NCI-H748 (cell line): ENCODE data around the gene DIP2C.
"Not testable (repeated sequence)": the region's sequence is repeated elsewhere in the genome, so short reads cannot be mapped to it uniquely, and the experiment has no call there.

Source experiments
- DNase-seq: peaks from one replicate; lab custom pipeline; 2025; ENCODE audit not compliant: unreplicated experiment; lab: John Stamatoyannopoulos, UW

Gene DIP2C

GRCh38 chr10:584497-585290 lies 104.8 kb downstream of the DIP2C start:
- DNase-seq, result not testable (repeated sequence)

- DNase-seq, result no peak
These were observed 106.0 kb downstream of the DIP2C start for GRCh38 chr10:583433-583832.

GRCh38 chr10:581776-582330 lies 107.6 kb downstream of the DIP2C start:
- no peak for DNase-seq

GRCh38 chr10:580778-581177 lies 108.7 kb downstream of the DIP2C start:
- no peak for DNase-seq

GRCh38 chr10:576130-576465 lies 113.4 kb downstream of the DIP2C start:
- no peak for DNase-seq

GRCh38 chr10:575402-576129 lies 113.9 kb downstream of the DIP2C start:
- no peak for DNase-seq

GRCh38 chr10:572696-573095 lies 116.8 kb downstream of the DIP2C start:
- DNase-seq, result no peak

- DNase-seq, result no peak
These were observed 117.6 kb downstream of the DIP2C start for GRCh38 chr10:571688-572451.

- no peak for DNase-seq
These were observed 118.3 kb downstream of the DIP2C start for GRCh38 chr10:571166-571565.

GRCh38 chr10:570628-571163 lies 118.8 kb downstream of the DIP2C start:
- DNase-seq, result no peak

GRCh38 chr10:569961-570627 lies 119.4 kb downstream of the DIP2C start:
- DNase-seq, result no peak

- DNase-seq, result no peak
These were observed 120.6 kb downstream of the DIP2C start for GRCh38 chr10:568848-569247.

GRCh38 chr10:567869-568268 lies 121.6 kb downstream of the DIP2C start:
- no peak for DNase-seq

GRCh38 chr10:566241-566885 lies 123.1 kb downstream of the DIP2C start:
- DNase-seq, result no peak

GRCh38 chr10:565676-566075 lies 123.8 kb downstream of the DIP2C start:
- DNase-seq, result no peak

- no peak for DNase-seq
These were observed 124.3 kb downstream of the DIP2C start for GRCh38 chr10:565146-565545.

GRCh38 chr10:563827-564226 lies 125.6 kb downstream of the DIP2C start:
- DNase-seq, result no peak

- DNase-seq, result no peak
These were observed 127.3 kb downstream of the DIP2C start for GRCh38 chr10:562142-562541.

GRCh38 chr10:561721-562120 lies 127.7 kb downstream of the DIP2C start:
- DNase-seq, result peak; percentile 13

GRCh38 chr10:560314-560992 lies 129.0 kb downstream of the DIP2C start:
- no peak for DNase-seq
